IPS-18c (cell line): ENCODE measurements around the gene OXSR1.
"Not testable (repeated sequence)": the region's sequence is repeated elsewhere in the genome, so short reads cannot be mapped to it uniquely, and the experiment has no call there.

ENCODE experiments used
- H3K4me3 ChIP-seq: 2 replicates; pipeline ENCODE4 v1.7.0; 2013; ENCODE audit warnings: low read depth, mild to moderate bottlenecking, low read length, moderate library complexity; ENCODE audit not compliant: insufficient read depth
- H3K9me3 ChIP-seq: one replicate; pipeline ENCODE4 v1.6.1; 2013; ENCODE audit warnings: mild to moderate bottlenecking, low read length, moderate library complexity; ENCODE audit not compliant: control insufficient read depth, insufficient read depth

Gene OXSR1

GRCh38 chr3:38232701-38233100 is 67.4 kb downstream of the OXSR1 start:
- H3K4me3 ChIP-seq, result no peak overlapping the region

GRCh38 chr3:38235466-38235865 is 70.1 kb downstream of the OXSR1 start:
- Histone ChIP-seq H3K4me3 (no peak overlapping the region), H3K9me3 (no peaks in the 10 kb centered on the region)

More at GRCh38 chr3:38232701-38233100, 67.4 kb downstream of the OXSR1 start:
- no peaks in the 10 kb centered on the region for H3K9me3 ChIP-seq

DNA sequence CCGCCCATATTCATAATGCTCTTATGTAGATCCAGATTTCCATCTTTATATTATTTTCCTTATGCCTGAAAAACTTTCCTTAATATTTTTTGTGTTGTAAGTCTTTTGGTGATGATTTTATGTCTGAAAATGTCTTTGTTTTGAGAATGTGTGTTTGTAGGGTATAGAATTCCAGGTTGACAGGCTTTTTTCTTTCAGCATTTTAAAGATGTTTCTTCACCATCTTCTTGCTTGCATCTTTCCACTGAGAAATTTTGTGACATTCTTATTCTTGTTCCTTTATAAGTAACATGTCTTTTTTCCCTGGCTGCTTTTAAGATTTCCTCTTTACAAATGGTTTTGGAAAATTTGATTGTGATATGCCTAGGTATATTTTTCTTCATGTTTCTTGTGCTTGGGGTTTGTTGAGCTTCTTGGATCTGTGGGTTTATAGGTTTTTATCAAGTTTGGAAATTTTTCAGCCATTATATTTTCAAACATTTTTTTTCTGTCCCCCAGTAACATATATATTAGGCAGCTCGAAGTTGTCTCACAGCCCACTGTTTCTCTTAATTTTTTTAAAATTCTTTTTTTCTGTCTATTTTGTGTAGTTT is 73.2 kb downstream of the OXSR1 start:
- Histone ChIP-seq H3K4me3 (no peak overlapping the region), H3K9me3 (no peaks in the 10 kb centered on the region)

DNA sequence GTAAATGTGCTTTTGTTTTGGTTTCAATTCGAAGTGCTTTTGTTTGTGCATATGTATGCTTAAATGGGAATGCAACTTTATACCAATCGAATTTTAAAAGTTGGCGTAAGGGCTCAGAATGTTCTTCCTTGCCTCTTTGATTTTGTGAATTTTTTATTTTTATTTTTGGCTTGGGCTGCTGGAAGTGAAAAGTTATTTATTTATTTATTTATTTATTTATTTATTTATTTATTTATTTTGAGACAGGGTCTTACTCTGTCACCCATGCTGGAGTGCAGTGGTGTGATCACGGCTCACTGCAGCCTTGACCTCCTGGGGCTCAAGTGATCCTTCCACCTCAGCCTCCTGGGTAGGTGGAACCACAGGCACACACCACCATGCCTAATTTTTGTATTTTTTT is 77.5 kb downstream of the OXSR1 start:
- not testable (repeated sequence) for H3K4me3 ChIP-seq, H3K9me3 ChIP-seq

DNA sequence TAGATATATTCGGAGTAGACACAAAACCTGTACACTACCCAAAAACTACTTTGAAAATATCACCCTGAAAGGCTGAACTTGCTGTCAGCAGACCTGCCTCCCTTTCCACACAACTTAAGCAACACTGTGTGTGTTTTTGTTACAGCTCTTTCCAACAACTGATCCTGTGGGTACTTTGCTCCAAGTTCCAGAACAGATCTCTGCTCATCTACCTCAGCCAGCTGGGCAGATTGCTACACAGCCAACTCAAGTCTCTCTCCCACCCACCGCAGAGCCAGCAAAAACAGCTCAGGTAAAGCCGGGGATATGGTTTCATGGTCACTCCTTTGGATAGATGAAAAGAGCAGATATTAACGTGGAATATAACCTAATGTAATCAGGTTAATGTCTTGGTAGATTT is 80.6 kb downstream of the OXSR1 start:
- Histone ChIP-seq H3K4me3 (no peak overlapping the region), H3K9me3 (no peaks in the 10 kb centered on the region)

DNA sequence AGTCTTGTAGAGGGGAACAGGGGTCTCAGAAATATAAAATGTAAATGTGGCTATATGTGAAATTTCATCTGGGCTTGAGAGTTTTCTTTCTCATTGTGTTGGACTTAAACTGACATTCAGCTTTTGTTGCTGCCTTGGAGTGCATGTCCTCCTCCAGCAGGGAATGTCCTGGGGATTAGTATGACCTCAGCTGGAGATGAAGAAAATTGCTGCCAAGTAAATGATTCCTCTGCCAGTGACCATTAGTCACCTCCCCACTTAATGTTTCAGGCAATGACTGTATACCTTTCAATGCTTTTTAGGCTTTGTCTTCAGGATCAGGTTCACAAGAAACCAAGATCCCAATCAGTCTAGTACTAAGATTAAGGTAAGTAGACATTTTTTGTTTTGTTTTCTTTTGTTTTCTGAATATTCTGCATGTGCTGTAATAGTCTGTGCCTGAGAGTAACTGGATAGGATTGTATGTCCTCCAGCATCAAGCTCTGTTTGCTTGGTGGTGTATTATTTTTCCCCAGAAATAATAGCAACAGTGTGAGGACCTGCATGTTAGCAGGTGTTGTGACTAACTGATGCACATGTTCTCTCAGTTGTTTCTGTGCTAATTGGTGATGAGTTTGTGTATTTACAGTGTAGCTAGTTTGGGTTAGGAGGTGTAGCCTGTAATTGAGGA is 82.2 kb downstream of the OXSR1 start:
- no peak overlapping the region for H3K4me3 ChIP-seq
- H3K9me3 ChIP-seq, result no peaks in the 10 kb centered on the region

DNA sequence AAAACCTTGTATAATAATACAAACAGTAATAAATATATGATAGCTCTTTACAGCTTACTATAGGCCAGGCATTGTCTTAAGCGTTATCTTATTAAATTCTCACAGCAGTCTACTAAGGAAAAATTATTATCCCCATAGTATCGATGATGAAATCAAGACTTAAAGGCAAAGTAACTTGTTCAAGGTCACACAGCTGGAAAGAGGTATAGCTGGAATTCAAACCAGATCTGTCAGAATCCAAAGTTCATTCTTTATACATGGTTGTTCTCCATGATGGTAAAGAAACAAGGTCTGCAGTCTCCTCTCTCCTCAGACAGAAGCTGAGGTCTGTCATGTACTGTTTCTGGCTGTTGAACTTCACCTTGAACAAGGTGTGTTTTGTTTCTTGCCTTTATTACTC is 84.9 kb downstream of the OXSR1 start:
- Histone ChIP-seq H3K4me3 (no peak overlapping the region), H3K9me3 (no peaks in the 10 kb centered on the region)

- Histone ChIP-seq H3K4me3 (no peak overlapping the region), H3K9me3 (no peaks in the 10 kb centered on the region)
Measured at GRCh38 chr3:38251197-38251596, 85.9 kb downstream of the OXSR1 start.

- Histone ChIP-seq H3K9me3 (no peaks in the 10 kb centered on the region), H3K4me3 (no peak overlapping the region)
Measured at GRCh38 chr3:38253704-38254103, 88.4 kb downstream of the OXSR1 start.

GRCh38 chr3:38254872-38255271 is 89.5 kb downstream of the OXSR1 start:
- Histone ChIP-seq H3K9me3 (no peaks in the 10 kb centered on the region), H3K4me3 (no peak overlapping the region)

GRCh38 chr3:38255627-38256026 is 90.3 kb downstream of the OXSR1 start:
- Histone ChIP-seq H3K4me3 (no peak overlapping the region), H3K9me3 (no peaks in the 10 kb centered on the region)

DNA sequence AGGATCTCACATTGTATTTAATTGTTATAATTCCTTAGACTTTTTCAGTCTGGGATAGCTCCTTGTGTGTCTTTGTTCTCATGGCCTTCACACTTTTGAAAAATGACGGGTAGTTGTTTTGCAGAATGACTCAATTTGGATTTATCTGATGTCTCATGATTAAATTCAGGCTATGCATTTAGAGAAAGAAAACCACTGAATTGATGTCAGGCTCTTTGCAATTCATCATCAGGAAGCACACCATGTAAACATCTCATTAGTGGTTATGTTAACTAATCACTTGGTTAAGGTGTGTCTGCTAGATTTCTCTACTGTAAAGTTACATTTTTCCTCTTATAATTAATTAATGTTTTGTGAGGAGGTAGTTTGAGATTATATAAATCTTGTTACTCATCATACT is 92.2 kb downstream of the OXSR1 start:
- Histone ChIP-seq H3K4me3 (no peak overlapping the region), H3K9me3 (no peaks in the 10 kb centered on the region)

DNA sequence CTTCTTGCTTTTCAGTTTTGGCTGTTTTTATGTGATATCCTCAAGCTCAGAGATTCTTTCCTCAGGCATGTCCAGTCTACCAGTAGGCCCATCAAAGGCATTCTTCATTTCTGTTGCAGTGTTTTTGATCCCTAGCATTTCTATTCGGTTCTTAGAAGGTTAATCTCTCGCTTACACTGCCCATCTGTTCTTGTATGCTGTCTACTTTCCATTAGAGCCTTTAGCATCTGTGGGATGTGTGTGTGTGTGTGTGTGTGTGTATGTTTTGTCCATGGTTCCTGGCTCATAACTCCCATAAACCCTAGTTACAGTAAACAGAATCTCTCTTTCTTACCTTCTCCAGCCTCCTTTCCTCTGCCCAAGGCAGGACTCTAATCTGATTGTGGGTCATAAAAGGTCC is 95.1 kb downstream of the OXSR1 start:
- no peaks in the 10 kb centered on the region for H3K9me3 ChIP-seq
- no peak overlapping the region for H3K4me3 ChIP-seq

DNA sequence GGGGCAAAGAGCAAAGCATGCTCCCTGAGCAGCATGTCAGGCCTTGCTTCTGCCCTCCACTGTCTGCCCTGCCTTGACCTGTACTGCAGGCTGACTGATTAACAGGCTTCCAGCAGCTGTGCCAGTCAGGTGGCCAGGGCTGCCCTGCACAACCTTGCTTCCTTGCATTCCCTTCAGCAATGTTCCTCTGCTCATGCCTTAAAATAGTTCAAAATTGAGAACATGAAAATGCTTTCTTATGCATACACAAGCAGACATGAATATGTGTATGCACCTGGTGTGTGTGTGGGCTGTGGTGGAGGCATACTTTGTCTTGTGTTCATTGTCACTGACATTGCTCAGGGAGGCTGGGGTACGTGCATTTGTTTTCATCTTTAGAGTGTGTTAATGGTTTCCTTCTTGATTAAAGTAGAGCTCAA is 99.0 kb downstream of the OXSR1 start:
- Histone ChIP-seq H3K9me3 (peaks cover 3% of the 10 kb centered on the region), H3K4me3 (no peak overlapping the region)

GRCh38 chr3:38264779-38265178 is 99.4 kb downstream of the OXSR1 start:
- peaks cover 3% of the 10 kb centered on the region for H3K9me3 ChIP-seq
- H3K4me3 ChIP-seq, result no peak overlapping the region; the same call in 1 of the 2 replicates

DNA sequence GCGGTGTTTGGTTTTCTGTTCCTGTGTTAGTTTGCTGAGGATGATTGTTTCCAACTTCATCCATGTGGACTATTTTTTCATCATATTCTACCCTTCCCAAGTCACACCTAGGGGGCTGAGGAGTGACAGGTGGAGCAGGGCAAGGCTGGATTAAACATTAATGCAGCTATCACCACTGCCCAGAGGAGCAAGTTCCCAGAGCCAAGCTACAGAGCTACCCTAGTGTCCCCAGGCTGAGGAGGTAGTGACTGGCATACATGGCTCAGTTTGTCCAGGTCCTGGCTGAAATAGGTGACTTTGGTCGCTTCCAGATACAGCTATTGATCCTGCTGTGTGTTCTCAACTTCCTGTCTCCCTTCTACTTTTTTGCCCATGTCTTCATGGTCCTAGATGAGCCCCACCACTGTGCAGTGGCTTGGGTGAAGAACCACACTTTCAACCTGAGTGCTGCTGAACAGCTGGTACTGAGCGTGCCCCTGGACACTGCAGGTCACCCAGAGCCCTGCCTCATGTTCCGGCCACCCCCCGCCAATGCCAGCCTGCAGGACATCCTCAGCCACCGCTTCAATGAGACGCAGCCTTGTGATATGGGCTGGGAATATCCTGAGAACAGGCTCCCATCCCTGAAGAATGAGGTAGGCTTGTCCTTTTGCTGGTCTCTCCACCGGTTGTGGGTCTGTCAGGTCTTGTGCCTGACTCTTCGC is 100.4 kb downstream of the OXSR1 start, which contains the start of gene SLC22A13:
Gene SLC22A13, plus strand, starts transcription at position 209 of the 704 bp plus-strand sequence. Its CDS starts 49 bp downstream, at position 258.
- peaks cover 3% of the 10 kb centered on the region for H3K9me3 ChIP-seq

DNA sequence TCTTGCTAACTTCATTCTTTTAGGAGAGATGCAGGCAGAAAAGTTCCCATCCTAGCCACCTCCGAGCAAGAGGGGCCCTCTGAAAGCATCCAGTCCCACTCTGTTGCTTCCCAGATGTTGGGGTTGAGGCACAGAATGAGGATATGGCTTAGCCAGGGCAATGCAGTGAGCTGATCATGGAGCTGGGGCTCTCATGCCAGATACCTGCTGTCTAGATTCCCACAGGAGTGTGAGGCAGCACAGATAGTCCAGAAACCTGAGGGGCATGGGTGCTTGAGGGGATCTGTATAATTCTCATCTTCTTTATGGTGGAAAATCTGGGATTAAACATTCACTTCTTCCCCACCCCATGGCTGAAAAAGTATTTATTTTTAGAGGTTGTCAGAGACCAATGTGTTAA is 101.5 kb downstream of the OXSR1 start:
- Histone ChIP-seq H3K4me3 (no peak overlapping the region), H3K9me3 (peaks cover 3% of the 10 kb centered on the region)

More for the DNA sequence above, 100.4 kb downstream of the OXSR1 start, which contains the start of gene SLC22A13:
- H3K4me3 ChIP-seq, result no peak within 1 kb of the TSS; the same call in 1 of the 2 replicates

DNA sequence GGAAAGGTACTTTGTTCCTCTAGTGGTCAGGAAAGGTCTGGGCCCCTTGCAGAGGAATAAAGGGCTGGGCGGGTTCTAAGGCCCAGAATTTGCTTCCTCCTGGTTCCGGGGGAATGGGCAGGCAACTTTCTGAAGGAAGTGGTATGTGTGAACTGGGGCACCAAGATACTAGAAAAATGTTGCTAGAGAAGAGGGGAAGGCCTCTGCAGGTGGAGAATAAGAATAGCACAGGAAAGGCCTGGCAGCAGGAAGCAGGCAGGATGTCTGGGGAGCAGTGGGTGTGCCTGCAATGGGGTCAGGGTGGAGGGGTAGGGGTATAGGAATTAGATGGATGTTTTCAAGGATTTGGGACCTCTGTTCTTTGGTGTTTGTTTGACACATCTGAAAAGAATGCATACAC is 102.3 kb downstream of the OXSR1 start:
- Histone ChIP-seq H3K4me3 (no peak overlapping the region), H3K9me3 (peaks cover 3% of the 10 kb centered on the region)
